K562 (cell line): ENCODE measurements around the gene SPEM2. TPM values are rescaled to one million over a fixed set of nuclear protein-coding genes. Genes with fewer than 3 reads are reported as not detected.

Source experiments
- CHD1 ChIP-seq: fragments of 200-600 bp; sonication (generic); IDR thresholded peaks from one replicate; pipeline ENCODE4 v1.6.1; 2012; ENCODE audit warnings: mild to moderate bottlenecking, moderate library complexity, low read length, inconsistent platforms
- CHD4 ChIP-seq: fragments of 200-600 bp; sonication (generic); IDR thresholded peaks from 3 replicates; pipeline ENCODE4 v1.6.1; 2012; ENCODE audit warnings: low read depth, mild to moderate bottlenecking, mixed read lengths, low read length, inconsistent platforms; ENCODE audit not compliant: insufficient read depth, insufficient replicate concordance, poor library complexity, severe bottlenecking
- CREB1 ChIP-seq, 2 experiments: sonication (generic) in 1 of 2; formaldehyde crosslinking in 1 of 2; IDR thresholded peaks; 2 replicates each; pipeline versions ENCODE4 v1.6.1 to v1.8.0; 2012 to 2022; ENCODE audit warnings: inconsistent platforms in 1 of 2, mild to moderate bottlenecking in 1 of 2, missing genetic modification reagents in 1 of 2, moderate library complexity in 1 of 2
- HSF4 ChIP-seq: fragments of 250-450 bp; sonication (Bioruptor Pico); IDR thresholded peaks from 2 replicates; pipeline ENCODE4 v2.1.2; 2022; ENCODE audit warnings: mild to moderate bottlenecking, moderate library complexity, borderline replicate concordance
- JUND ChIP-seq, 2 experiments: IDR thresholded peaks; 2 replicates in 1 of 2; 3 replicates in 1 of 2; pipeline ENCODE4 v1.6.1; 2011; ENCODE audit warnings: borderline replicate concordance in 2 of 2, low read depth in 2 of 2, low read length in 2 of 2, improper control_type of control experiment in 1 of 2, missing biosample characterization in 1 of 2, missing genetic modification characterization in 1 of 2, missing genetic modification reagents in 1 of 2
- L3MBTL2 ChIP-seq: fragments of 450-650 bp; IDR thresholded peaks from 2 replicates; pipeline ENCODE4 v1.6.1; 2016; ENCODE audit warnings: mild to moderate bottlenecking, moderate library complexity
- MIER1 ChIP-seq: fragments of 450-650 bp; IDR thresholded peaks from 2 replicates; pipeline ENCODE4 v1.6.1; 2016; ENCODE audit warnings: antibody characterized with exemption, mild to moderate bottlenecking, low read depth
- NRF1 ChIP-seq, 2 experiments: fragments of 450-650 bp; IDR thresholded peaks in 1 of 2; conservative IDR thresholded peaks in 1 of 2; 2 replicates each; pipeline ENCODE4 v1.6.1; 2014; ENCODE audit warnings: mild to moderate bottlenecking in 2 of 2
- PHB2 ChIP-seq: fragments of 450-650 bp; IDR thresholded peaks from 2 replicates; pipeline ENCODE4 v1.6.1; 2017; ENCODE audit warnings: low read depth
- SNIP1 ChIP-seq: fragments of 450-650 bp; IDR thresholded peaks from 2 replicates; pipeline ENCODE4 v1.7.1; 2017; ENCODE audit warnings: low read depth, mild to moderate bottlenecking
- TFAP4 ChIP-seq: sonication (generic); formaldehyde crosslinking; IDR thresholded peaks from 2 replicates; pipeline ENCODE4 v1.8.0; 2022; ENCODE audit warnings: missing genetic modification reagents, mild to moderate bottlenecking, moderate library complexity, borderline replicate concordance
- ZNF280A ChIP-seq: fragments of 450-650 bp; IDR thresholded peaks from 2 replicates; pipeline ENCODE4 v1.6.1; 2018; ENCODE audit warnings: mild to moderate bottlenecking, low read depth; ENCODE audit not compliant: partially characterized antibody
- polyA plus RNA-seq, 8 experiments: library from polyadenylated mRNA; depleted of rRNA in 4 of 8; stranded (reverse) in 5 of 8; unstranded in 3 of 8; fragments of >200 nt; fragmentation: Nextera tagmentation in 2 of 8; fragmentation: Illumina TruSeq in 1 of 8; extraction: Ambion mirVana in 2 of 8; extraction: Trizol in 1 of 8; gene quantifications; 2 replicates each; pipeline versions ENCODE4 v1.2.1 to v1.2.3, GENCODE V29; 2011 to 2014; ENCODE audit warnings: inconsistent platforms in 1 of 8, missing spikeins in 1 of 8
- total RNA-seq, 7 experiments: library from RNA; depleted of rRNA in 6 of 7; stranded (reverse); fragments of >200 nt in 6 of 7; fragmentation: Illumina TruSeq in 2 of 7; extraction: Trizol in 2 of 7; gene quantifications; 2 replicates each; pipeline versions ENCODE4 v1.2.1 to v1.2.3, GENCODE V29; 2011 to 2021; ENCODE audit warnings: low replicate concordance in 1 of 7
- TF ChIP-seq, protein P1 (sequence below): fragments of 450-650 bp; formaldehyde crosslinking; IDR thresholded peaks from 2 replicates; pipeline ENCODE4 v1.4.0; 2020; ENCODE audit warnings: mild to moderate bottlenecking, mixed read lengths
- TF ChIP-seq, protein P2 (sequence below): sonication (generic); formaldehyde crosslinking; IDR thresholded peaks from 2 replicates; pipeline ENCODE4 v1.8.1; 2022; ENCODE audit warnings: missing genetic modification reagents

SPEM2 gene
- total and polyA plus RNA-seq, 9 of the 15 experiments (the other 6 are each of a cell fraction or from before 2014, with no cell fraction given) = not detected

- TF ChIP-seq L3MBTL2 = 0 out of 2 replicates have a peak, but pooled peaks have one; percentile 10
- TF ChIP-seq CHD1 = no peak
- TF ChIP-seq MIER1 = no peak
- peak; percentile 54; the same call in 1 of the 2 replicates for TF ChIP-seq TFAP4 (CRISPR knock-in tag)
- no peak for TF ChIP-seq CREB1 (IDR thresholded peaks at IDR 0.05)
- TF ChIP-seq CREB1 (CRISPR knock-in tag; IDR thresholded peaks at IDR 0.05) = 0 out of 2 replicates have a peak, but pooled peaks have one; percentile 33
- no peak for TF ChIP-seq HSF4 (CRISPR knock-in tag)
- TF ChIP-seq ZNF280A = no peak
- no peak for TF ChIP-seq CHD4
- TF ChIP-seq PHB2 = no peak
- TF ChIP-seq, protein P1, sequence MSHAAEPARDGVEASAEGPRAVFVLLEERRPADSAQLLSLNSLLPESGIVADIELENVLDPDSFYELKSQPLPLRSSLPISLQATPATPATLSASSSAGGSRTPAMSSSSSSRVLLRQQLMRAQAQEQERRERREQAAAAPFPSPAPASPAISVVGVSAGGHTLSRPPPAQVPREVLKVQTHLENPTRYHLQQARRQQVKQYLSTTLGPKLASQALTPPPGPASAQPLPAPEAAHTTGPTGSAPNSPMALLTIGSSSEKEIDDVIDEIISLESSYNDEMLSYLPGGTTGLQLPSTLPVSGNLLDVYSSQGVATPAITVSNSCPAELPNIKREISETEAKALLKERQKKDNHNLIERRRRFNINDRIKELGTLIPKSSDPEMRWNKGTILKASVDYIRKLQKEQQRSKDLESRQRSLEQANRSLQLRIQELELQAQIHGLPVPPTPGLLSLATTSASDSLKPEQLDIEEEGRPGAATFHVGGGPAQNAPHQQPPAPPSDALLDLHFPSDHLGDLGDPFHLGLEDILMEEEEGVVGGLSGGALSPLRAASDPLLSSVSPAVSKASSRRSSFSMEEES (CRISPR knock-in tag) = no peak
- TF ChIP-seq NRF1 (conservative IDR thresholded peaks at IDR 0.05 in 1 of 2, IDR thresholded peaks at IDR 0.05 in 1 of 2) = peak; percentile 61 to 70
- no peak for TF ChIP-seq SNIP1
- TF ChIP-seq, protein P2, sequence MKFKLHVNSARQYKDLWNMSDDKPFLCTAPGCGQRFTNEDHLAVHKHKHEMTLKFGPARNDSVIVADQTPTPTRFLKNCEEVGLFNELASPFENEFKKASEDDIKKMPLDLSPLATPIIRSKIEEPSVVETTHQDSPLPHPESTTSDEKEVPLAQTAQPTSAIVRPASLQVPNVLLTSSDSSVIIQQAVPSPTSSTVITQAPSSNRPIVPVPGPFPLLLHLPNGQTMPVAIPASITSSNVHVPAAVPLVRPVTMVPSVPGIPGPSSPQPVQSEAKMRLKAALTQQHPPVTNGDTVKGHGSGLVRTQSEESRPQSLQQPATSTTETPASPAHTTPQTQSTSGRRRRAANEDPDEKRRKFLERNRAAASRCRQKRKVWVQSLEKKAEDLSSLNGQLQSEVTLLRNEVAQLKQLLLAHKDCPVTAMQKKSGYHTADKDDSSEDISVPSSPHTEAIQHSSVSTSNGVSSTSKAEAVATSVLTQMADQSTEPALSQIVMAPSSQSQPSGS = no peak
- TF ChIP-seq JUND (IDR thresholded peaks at IDR 0.05; ENCODE audit: borderline replicate concordance, low read depth, low read length) = 0 out of 2 replicates have a peak, but pooled peaks have one; percentile 4
- TF ChIP-seq JUND (tag; IDR thresholded peaks at IDR 0.05; ENCODE audit: borderline replicate concordance, low read depth, low read length) = no peak
These were observed 19.5 kb downstream of the SPEM2 start, which contains the start of gene CHRNB1 (continued) for GRCh38 chr17:7444682-7445618.
